ENCODE data around the gene DOCK1.

DOCK1 gene

DNA sequence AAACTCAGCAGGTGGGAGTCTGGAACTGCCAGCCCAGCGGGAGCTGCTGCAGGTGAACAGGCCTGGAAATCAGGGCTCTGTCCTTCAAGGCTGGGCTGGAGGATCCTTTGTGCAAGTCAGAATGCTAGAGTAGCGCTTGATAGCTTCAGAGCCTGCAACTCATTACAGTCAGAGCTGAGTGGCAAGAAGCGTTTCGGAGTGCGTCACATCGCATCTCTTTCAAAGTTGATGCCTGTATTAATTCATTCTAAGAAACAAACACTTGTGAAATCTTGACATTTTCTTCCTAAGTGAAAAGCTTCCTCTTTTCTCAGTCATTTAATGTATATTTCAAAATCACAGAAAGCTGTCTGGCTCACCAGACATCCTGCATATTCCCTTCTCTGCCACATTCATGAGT, 522.7 kb downstream of the DOCK1 start:
- no peak for DNase-seq (ENCODE audit: low spot score in 2 of 2)
- no peaks in the 10 kb centered on the region for H3K27me3 ChIP-seq (ENCODE audit: low read depth)
- no peaks in the 10 kb centered on the region for H3K36me3 ChIP-seq (replicated peaks)
- H3K4me3 ChIP-seq = no peak overlapping the region
- no peaks in the 10 kb centered on the region for H3K9me3 ChIP-seq
- in situ Hi-C loops (cut with MboI; ENCODE audit: low sequenced_read_pairs) = no loop called here
- H3K4me1 ChIP-seq = no peaks in the 10 kb centered on the region

DNA sequence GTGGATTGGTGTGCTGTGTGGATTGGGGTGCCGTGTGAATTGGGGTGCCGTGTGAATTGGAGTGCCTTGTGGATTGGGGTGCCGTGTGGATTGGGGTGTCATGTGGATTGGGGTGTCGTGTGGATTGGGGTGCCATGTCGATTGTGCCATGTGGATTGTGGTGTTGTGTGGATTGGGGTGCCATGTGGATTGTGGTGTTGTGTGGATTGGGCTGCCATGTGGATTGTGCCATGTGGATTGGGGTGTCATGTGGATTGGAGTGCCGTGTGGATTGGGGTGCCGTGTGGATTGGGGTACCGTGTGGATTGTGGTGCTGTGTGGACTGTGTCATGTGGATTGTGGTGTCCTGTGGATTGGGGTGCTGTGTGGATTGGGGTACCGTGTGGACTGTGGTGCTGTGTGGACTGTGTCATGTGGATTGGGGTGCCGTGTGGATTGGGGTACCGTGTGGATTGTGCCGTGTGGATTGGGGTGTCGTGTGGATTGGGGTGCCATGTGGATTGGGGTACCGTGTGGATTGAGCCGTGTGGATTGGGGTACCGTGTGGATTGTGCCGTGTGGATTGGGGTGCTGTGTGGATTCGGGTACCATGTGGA, 523.3 kb downstream of the DOCK1 start:
- in situ Hi-C loops (cut with MboI; ENCODE audit: low sequenced_read_pairs) = no loop called here
- H3K27me3 ChIP-seq (ENCODE audit: low read depth) = no peaks in the 10 kb centered on the region
- H3K4me1 ChIP-seq = no peaks in the 10 kb centered on the region
- no peaks in the 10 kb centered on the region for H3K36me3 ChIP-seq (replicated peaks)
- H3K9me3 ChIP-seq = no peaks in the 10 kb centered on the region
- DNase-seq (ENCODE audit: low spot score in 2 of 2) = no peak
- no peak overlapping the region for H3K4me3 ChIP-seq

DNA sequence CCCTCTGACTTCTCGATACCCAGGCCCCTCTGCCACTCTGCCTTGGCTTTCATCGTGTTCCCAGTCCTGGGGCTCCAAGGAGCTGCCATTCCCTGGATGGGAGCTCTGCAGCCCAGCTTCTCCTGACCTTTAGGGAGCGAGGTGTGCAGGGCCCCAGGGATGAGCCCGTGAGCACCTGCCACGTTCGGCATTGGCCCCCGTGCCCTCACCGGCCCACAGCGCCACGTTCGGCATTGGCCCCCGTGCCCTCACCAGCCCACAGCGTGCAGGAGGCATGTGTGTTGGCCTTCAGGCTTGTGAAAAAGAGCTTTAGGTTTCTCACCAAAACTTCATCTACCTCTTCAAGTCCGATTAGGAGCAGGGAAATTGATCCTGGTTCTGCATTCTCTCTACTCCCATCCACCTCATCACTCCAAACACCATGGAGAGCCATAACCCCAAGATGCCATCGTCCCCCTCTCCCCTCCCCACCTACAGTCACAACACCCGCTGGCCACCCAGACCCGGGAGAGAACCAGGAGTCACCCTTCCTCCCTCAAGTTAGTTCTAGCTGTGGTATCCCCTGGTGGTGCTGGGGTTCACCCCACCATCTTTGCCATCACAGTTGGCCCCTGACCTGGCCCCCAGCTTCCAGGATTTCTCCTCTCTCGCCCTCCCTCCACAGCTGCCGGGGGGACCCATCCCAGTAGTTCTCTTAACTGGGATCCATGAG, 524.5 kb downstream of the DOCK1 start:
- Histone ChIP-seq H3K4me3 (no peak overlapping the region), H3K9me3 (no peaks in the 10 kb centered on the region), H3K36me3 (replicated peaks) (no peaks in the 10 kb centered on the region), H3K27me3 (ENCODE audit: low read depth) (no peaks in the 10 kb centered on the region), H3K4me1 (no peaks in the 10 kb centered on the region)
- no peak for DNase-seq (ENCODE audit: low spot score in 2 of 2)
- in situ Hi-C loops (cut with MboI; ENCODE audit: low sequenced_read_pairs) = no loop called here

DNA sequence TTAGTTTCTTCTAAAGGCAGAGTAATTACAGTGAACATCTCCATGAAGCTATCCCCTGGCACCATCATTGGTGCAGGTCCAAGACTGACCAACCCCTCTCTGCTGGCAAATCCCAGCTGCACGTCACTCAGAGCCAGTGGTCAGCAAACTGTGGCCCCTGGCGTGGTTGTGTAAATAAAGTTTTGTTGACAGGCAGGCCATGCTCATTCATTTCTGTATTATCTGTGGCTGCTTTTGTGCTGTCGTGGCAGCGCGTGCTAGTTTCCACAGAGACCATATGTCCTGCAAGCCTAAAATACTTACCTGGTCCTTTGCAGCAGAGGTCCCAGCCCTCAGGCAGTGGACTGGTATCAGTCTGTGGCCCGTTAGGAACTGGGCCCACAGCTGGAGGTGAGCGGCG, 526.3 kb downstream of the DOCK1 start:
- H3K4me3 ChIP-seq = no peak overlapping the region
- no peaks in the 10 kb centered on the region for H3K36me3 ChIP-seq (replicated peaks)
- H3K9me3 ChIP-seq = no peaks in the 10 kb centered on the region
- in situ Hi-C loops (cut with MboI; ENCODE audit: low sequenced_read_pairs) = no loop called here
- no peaks in the 10 kb centered on the region for H3K4me1 ChIP-seq
- H3K27me3 ChIP-seq (ENCODE audit: low read depth) = no peaks in the 10 kb centered on the region
- DNase-seq (ENCODE audit: low spot score in 2 of 2) = no peak

DNA sequence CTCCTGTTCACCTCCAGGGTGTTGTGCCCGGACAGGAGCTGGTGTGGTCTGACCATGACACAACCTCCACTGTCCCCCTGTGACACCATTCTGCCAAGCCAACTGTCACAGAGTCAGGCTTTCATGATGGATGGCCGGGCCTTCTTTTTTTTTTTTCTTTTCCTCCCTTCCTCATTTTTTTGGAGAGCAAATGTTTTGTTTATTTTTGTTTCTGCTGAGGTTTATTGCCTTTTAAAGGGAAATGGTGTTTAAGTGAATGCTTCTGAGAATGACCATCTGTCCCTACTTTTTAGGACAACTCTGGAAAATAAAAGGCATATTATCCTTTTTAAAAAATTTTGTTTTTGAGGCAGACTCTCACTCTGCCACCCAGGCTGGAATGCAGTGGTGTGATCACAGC, 528.8 kb downstream of the DOCK1 start:
- H3K4me3 ChIP-seq = no peak overlapping the region
- H3K36me3 ChIP-seq (replicated peaks) = no peaks in the 10 kb centered on the region
- no peaks in the 10 kb centered on the region for H3K4me1 ChIP-seq
- no peak for DNase-seq (ENCODE audit: low spot score in 2 of 2)
- in situ Hi-C loops (cut with MboI; ENCODE audit: low sequenced_read_pairs) = no loop called here
- no peaks in the 10 kb centered on the region for H3K9me3 ChIP-seq
- H3K27me3 ChIP-seq (ENCODE audit: low read depth) = no peaks in the 10 kb centered on the region

DNA sequence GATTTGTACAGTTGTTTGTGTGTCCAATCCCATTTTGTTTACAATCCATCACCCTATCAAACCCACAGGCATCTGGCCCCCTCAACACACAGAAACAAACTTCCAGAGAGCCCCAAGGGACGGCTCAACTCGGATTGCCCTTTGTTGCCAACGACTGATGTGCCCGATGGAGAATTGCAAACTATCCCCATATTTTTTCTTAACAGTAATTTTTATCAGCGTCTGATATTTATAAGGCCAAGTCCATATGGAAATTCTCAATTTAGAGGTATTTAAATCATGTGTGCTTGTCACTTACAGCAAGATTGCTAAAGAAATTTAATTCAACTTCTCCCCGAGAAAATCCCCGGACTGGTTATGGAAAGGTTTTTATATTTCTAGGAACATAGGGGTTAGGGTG, 530.0 kb downstream of the DOCK1 start:
- no peak for DNase-seq (ENCODE audit: low spot score in 2 of 2)
- in situ Hi-C loops (cut with MboI; ENCODE audit: low sequenced_read_pairs) = no loop called here
- Histone ChIP-seq H3K4me1 (no peaks in the 10 kb centered on the region), H3K4me3 (no peak overlapping the region), H3K36me3 (replicated peaks) (no peaks in the 10 kb centered on the region), H3K9me3 (no peaks in the 10 kb centered on the region), H3K27me3 (ENCODE audit: low read depth) (no peaks in the 10 kb centered on the region)

DNA sequence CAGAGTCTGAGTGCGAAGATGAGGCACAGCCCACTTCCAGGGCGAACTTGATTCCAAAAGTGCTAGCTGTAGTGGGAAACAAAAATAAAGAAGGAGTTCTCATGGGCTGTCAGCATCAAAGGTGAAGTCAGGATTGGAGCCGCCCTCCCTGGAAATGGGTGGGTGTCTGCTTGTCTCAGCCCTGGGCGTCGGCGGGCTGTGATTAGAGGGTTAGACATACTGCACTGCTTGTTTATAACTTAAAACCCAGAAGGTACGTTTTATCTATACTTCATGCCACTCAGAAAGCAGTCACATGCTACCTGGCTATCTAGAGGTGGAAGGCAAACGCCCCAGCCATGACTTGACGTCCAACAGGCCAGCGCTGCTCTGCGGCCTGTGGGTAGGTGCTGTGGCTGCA, 535.1 kb downstream of the DOCK1 start:
- in situ Hi-C loops (cut with MboI; ENCODE audit: low sequenced_read_pairs) = no loop called here
- Histone ChIP-seq H3K36me3 (replicated peaks) (no peaks in the 10 kb centered on the region), H3K4me1 (no peaks in the 10 kb centered on the region), H3K27me3 (ENCODE audit: low read depth) (no peaks in the 10 kb centered on the region), H3K9me3 (no peaks in the 10 kb centered on the region), H3K4me3 (no peak overlapping the region)
- DNase-seq (ENCODE audit: low spot score in 2 of 2) = no peak

DNA sequence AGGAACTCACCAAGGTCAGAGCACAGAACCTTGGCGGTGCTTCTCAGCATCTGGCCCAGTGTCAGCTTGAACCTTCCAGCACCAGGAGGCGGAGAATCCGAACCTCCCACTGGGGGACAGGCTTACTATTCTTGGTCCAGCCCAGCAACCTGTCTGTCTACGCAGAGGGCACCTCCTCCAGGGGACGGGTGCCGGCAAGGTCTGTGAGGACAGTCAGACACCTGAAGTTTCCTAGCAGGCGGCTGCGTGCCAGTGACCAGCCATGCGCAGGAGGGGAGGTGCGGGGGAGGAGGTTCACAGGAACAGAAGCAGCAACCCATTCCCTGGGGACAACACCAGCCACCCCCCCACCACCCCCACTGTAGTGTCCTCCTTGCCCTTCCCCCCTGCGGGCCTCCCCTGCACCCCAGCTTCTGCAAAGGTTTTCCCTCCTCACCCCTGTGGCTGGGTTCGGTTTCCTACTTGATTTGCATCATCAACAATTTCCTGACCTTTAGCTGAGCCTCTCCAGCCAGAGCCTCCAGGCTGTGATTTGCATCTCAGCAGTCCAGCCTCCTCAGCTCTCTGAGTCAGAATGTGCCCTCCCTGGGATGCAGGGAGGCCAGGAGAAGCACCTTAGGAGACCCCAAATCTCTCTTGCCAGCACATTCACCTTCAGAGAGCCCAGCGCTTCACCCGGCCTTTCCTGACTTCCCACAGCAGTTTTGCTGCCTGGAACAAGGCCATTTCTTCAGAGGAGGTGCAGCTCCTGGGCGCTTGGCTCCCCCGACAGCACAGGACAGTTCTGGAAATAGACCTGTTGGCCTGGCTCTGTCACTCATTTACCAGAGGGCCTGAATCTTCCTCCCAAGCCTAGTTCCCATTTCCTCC, 536.4 kb downstream of the DOCK1 start:
- H3K36me3 ChIP-seq (replicated peaks) = no peaks in the 10 kb centered on the region
- H3K27me3 ChIP-seq (ENCODE audit: low read depth) = no peaks in the 10 kb centered on the region
- no peaks in the 10 kb centered on the region for H3K9me3 ChIP-seq
- no peak for DNase-seq (ENCODE audit: low spot score in 2 of 2)
- in situ Hi-C loops (cut with MboI; ENCODE audit: low sequenced_read_pairs) = no loop called here
- no peak overlapping the region for H3K4me3 ChIP-seq
- H3K4me1 ChIP-seq = no peaks in the 10 kb centered on the region

DNA sequence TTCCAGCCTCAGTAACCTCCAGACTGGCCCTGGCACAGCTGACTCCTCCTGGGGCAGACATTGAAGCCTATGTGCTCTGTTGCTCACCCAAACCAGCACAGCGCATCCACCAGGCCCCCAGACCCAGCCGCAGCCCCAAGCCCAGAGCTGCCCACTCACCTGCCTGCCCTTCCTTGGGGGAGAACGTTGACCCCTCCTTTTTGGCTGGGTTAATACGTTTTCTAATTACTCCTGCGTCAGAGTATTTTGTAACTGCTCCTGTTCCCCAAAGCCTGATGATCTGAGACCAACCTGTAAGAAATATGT, 536.9 kb downstream of the DOCK1 start:
- Histone ChIP-seq H3K4me1 (no peaks in the 10 kb centered on the region), H3K36me3 (replicated peaks) (no peaks in the 10 kb centered on the region), H3K4me3 (no peak overlapping the region), H3K9me3 (no peaks in the 10 kb centered on the region), H3K27me3 (ENCODE audit: low read depth) (no peaks in the 10 kb centered on the region)
- no peak for DNase-seq (ENCODE audit: low spot score in 2 of 2)
- in situ Hi-C loops (cut with MboI; ENCODE audit: low sequenced_read_pairs) = no loop called here

DNA sequence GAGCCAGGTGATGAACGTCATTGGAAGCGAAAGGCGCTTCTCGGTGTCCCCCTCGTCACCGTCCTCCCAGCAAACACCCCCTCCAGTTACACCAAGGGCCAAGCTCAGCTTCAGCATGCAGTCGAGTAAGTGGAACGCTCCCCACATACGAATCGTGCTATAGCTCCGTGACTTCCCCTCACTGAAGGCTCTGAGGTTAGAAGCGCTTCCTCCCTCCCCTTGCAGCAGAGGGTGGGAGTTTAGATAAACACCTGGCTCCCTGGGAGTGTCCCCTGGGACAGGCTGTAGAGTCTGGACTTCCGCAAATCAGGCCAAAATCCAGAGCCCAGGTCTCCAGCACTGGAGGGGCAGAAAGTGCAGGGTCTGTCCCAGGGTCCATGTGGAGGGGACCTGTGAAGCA, 538.9 kb downstream of the DOCK1 start:
- DNase-seq (ENCODE audit: low spot score in 2 of 2) = no peak
- no peaks in the 10 kb centered on the region for H3K27me3 ChIP-seq (ENCODE audit: low read depth)
- in situ Hi-C loops (cut with MboI; ENCODE audit: low sequenced_read_pairs) = no loop called here
- no peaks in the 10 kb centered on the region for H3K9me3 ChIP-seq
- no peaks in the 10 kb centered on the region for H3K4me1 ChIP-seq
- no peaks in the 10 kb centered on the region for H3K36me3 ChIP-seq (replicated peaks)
- H3K4me3 ChIP-seq = no peak overlapping the region

DNA sequence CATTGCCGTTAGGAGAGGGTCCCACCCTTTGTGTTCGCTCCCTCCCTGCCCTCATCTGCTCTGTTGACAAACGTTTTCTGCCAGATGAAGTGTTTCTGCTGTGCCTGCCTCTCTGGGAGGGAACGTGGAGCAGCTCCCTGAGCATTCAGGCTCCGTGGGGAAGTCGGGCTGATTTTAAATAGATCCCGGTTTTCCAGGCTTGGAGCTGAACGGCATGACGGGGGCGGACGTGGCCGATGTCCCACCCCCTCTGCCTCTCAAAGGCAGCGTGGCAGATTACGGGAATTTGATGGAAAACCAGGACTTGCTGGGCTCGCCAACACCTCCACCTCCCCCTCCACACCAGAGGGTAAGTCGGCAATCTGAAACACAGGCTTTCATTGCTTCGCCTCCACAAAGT, 542.0 kb downstream of the DOCK1 start:
- in situ Hi-C loops (cut with MboI; ENCODE audit: low sequenced_read_pairs) = no loop called here
- no peak for DNase-seq (ENCODE audit: low spot score in 2 of 2)
- H3K36me3 ChIP-seq (replicated peaks) = no peaks in the 10 kb centered on the region
- no peaks in the 10 kb centered on the region for H3K4me1 ChIP-seq
- no peaks in the 10 kb centered on the region for H3K9me3 ChIP-seq
- H3K4me3 ChIP-seq = no peak overlapping the region
- no peaks in the 10 kb centered on the region for H3K27me3 ChIP-seq (ENCODE audit: low read depth)

DNA sequence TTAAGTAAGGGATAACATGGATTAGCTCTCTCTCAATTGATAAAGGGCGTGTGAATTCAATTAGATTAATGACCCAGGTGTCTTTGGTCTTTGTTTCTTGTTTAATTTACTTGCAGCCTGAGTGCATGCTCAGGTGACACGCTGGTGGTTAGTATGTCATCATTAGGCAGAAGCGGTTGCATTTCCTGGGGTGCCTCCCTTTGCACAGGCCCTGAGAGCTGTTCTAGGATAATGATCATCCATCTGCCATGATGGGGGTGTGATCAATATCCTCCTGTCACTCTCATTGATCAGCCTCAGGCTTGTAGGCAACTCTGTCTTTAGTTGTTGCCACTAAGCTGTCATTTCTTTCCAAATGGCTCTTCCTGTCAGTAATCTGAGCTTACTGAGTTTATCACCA, 544.3 kb downstream of the DOCK1 start:
- no peaks in the 10 kb centered on the region for H3K36me3 ChIP-seq (replicated peaks)
- no peak for DNase-seq (ENCODE audit: low spot score in 2 of 2)
- no peak overlapping the region for H3K4me3 ChIP-seq
- H3K4me1 ChIP-seq = no peaks in the 10 kb centered on the region
- H3K27me3 ChIP-seq (ENCODE audit: low read depth) = no peaks in the 10 kb centered on the region
- H3K9me3 ChIP-seq = no peaks in the 10 kb centered on the region
- in situ Hi-C loops (cut with MboI; ENCODE audit: low sequenced_read_pairs) = no loop called here

DNA sequence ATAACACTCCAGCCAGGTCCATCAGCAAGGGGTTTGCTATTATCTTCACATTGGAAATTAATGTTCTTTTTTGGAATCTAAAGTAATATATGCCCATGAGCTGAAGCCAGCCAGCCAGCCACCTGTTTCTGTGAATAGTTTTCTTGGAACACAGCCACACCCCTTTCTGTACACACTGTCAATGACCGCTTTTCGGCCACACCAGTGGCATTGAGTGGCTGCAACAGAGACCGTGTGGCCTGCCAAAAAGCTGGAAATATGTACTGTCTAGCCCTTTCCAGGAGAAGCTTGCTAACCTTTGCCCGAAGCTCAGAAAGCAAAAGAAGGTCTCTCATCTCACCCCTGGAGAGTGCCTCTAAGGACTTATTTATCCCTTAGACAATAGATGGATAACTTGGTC, 545.4 kb downstream of the DOCK1 start:
- Histone ChIP-seq H3K27me3 (ENCODE audit: low read depth) (no peaks in the 10 kb centered on the region), H3K36me3 (replicated peaks) (no peaks in the 10 kb centered on the region), H3K4me1 (no peaks in the 10 kb centered on the region), H3K4me3 (no peak overlapping the region), H3K9me3 (no peaks in the 10 kb centered on the region)
- no peak for DNase-seq (ENCODE audit: low spot score in 2 of 2)
- in situ Hi-C loops (cut with MboI; ENCODE audit: low sequenced_read_pairs) = no loop called here

DNA sequence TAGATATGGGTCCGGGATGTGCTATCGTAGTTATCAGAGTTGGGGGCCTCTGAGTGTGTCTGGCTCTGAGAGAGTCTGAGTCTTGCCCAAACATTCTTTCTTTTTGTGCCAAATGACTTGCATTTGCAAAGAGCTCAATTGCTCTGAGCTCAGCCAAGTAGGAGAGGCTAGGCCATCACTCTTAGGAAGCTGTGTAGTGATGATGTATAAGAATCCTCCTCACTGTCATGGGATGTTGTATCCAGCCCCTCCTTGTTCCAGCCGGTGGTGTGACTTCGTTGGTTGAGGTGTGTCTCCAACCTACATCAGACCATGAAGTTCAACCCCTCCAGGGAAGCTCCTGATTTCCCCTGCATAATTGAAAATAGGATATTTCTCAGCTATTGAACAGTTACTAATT, 546.4 kb downstream of the DOCK1 start:
- Histone ChIP-seq H3K4me3 (no peak overlapping the region), H3K4me1 (no peaks in the 10 kb centered on the region), H3K9me3 (no peaks in the 10 kb centered on the region), H3K27me3 (ENCODE audit: low read depth) (no peaks in the 10 kb centered on the region), H3K36me3 (replicated peaks) (no peaks in the 10 kb centered on the region)
- in situ Hi-C loops (cut with MboI; ENCODE audit: low sequenced_read_pairs) = no loop called here
- DNase-seq (ENCODE audit: low spot score in 2 of 2) = no peak

Data from HAP-1 (cell line).